Activated CD8-positive, alpha-beta T cell treated with anti-CD3 and anti-CD28 coated beads for 36 hours (primary cell): ENCODE data around the gene IRF2BP1. TPM values are rescaled to one million over a fixed set of nuclear protein-coding genes. Genes with fewer than 3 reads are reported as not detected.
A peak's percentile ranks its signal among the peaks of the same experiment; 100 is the strongest.

ENCODE experiments used
- ATAC-seq: fragments of 200-7000 bp; cut with Tn5 transposase; one replicate; pipeline ENCODE4 v1.10.0; 2021; ENCODE audit warnings: mild to moderate bottlenecking, moderate library complexity
- CTCF ChIA-PET: fragments of 350-600 bp; sonication (Branson Sonifier 250); formaldehyde crosslinking; loops from one replicate; lab custom pipeline; 2021; ENCODE audit warnings: antibody characterized with exemption; lab: Charles Lee
- POLR2A ChIA-PET: fragments of 350-600 bp; sonication (Branson Sonifier 250); formaldehyde crosslinking; loops from one replicate; lab custom pipeline; 2021; ENCODE audit warnings: antibody characterized with exemption; lab: Charles Lee
- DNase-seq: peaks from one replicate; pipeline ENCODE4 v3.0.0-alpha.2; 2020
- H3K27ac Mint-ChIP-seq: one replicate; pipeline ENCODE4 v1.8.0; 2021; ENCODE audit warnings: mild to moderate bottlenecking, mixed read lengths
- H3K27me3 Mint-ChIP-seq: one replicate; pipeline ENCODE4 v1.8.0; 2021; ENCODE audit warnings: mixed read lengths
- H3K36me3 Mint-ChIP-seq: one replicate; pipeline ENCODE4 v1.8.0; 2021; ENCODE audit warnings: low read depth, mixed read lengths
- H3K4me1 Mint-ChIP-seq: one replicate; pipeline ENCODE4 v1.8.0; 2021; ENCODE audit warnings: low read depth, mixed read lengths
- H3K4me3 Mint-ChIP-seq: one replicate; pipeline ENCODE4 v1.8.0; 2021; ENCODE audit warnings: mild to moderate bottlenecking, moderate library complexity, mixed read lengths
- H3K9me3 Mint-ChIP-seq: one replicate; pipeline ENCODE4 v1.8.0; 2021; ENCODE audit warnings: mixed read lengths
- CTCF ChIP-seq: fragments of 200-600 bp; IDR thresholded peaks from one replicate; pipeline ENCODE4 v1.8.0; 2022; ENCODE audit warnings: antibody characterized with exemption, mild to moderate bottlenecking
- intact Hi-C: fragments of 100-400 bp; cut with micrococcal nuclease; formaldehyde crosslinking; loops from one replicate; pipeline ENCODE4 v1.10.0; 2022
- total RNA-seq, 2 experiments: library from RNA; stranded (reverse); gene quantifications; one replicate each; pipeline ENCODE4 v1.2.3, GENCODE V29; 2021

IRF2BP1 gene
- total RNA-seq, 2 experiments from 2014 or later = 15.3 to 17.2 TPM

GRCh38 chr19:45882652-45883585 lies 3.0 kb downstream of the IRF2BP1 start:
- Mint-ChIP-seq H3K4me3 (peak overlapping the region; percentile 65), H3K4me1 (peaks cover 23% of the 10 kb centered on the region), H3K27me3 (peaks cover under 1% of the 10 kb centered on the region), H3K36me3 (peaks cover 6% of the 10 kb centered on the region), H3K27ac (peak overlapping the region; percentile 72), H3K9me3 (no peaks in the 10 kb centered on the region)
- intact Hi-C loops = no loop called here
- DNase-seq = peak; percentile 93
- CTCF ChIA-PET = interaction anchor here (1.0 to 10.1 kb wide), 13 partner anchors 9 to 145 kb away, joined by 3 to 100 read pairs (median 4); partner anchors contain the start of genes FOXA3, MYPOP, SIX5 and SYMPK
- peak; percentile 40 for ATAC-seq
- TF ChIP-seq CTCF = peak; percentile 99
- POLR2A ChIA-PET = interaction anchor here (1.0 to 2.5 kb wide), 4 partner anchors 11 to 66 kb away, joined by 3 to 9 read pairs (median 5); partner anchors contain the start of gene SYMPK

GRCh38 chr19:45881909-45882528 lies 3.9 kb downstream of the IRF2BP1 start:
- Mint-ChIP-seq H3K4me1 (peaks cover 29% of the 10 kb centered on the region), H3K36me3 (peaks cover 6% of the 10 kb centered on the region), H3K27ac (no peak overlapping the region), H3K4me3 (no peak overlapping the region), H3K27me3 (peaks cover 6% of the 10 kb centered on the region), H3K9me3 (no peaks in the 10 kb centered on the region)
- ChIA-PET POLR2A (interaction anchor here (0.7 to 2.5 kb wide), 4 partner anchors 10 to 114 kb away, joined by 3 to 9 read pairs (median 4); partner anchors contain the start of gene SYMPK), CTCF (interaction anchor here (1.0 to 10.1 kb wide), 10 partner anchors 10 to 146 kb away, joined by 3 to 100 read pairs (median 6); partner anchors contain the start of genes FOXA3, MYPOP and SYMPK)
- TF ChIP-seq CTCF = no peak
- DNase-seq (no peak), ATAC-seq (no peak)
- intact Hi-C loops = no loop called here

GRCh38 chr19:45881082-45881908 lies 4.6 kb downstream of the IRF2BP1 start:
- H3K36me3 Mint-ChIP-seq = peaks cover 6% of the 10 kb centered on the region
- no peak for DNase-seq
- no peak for ATAC-seq
- intact Hi-C loops = no loop called here
- peaks cover 8% of the 10 kb centered on the region for H3K27me3 Mint-ChIP-seq
- POLR2A ChIA-PET = interaction anchor here (0.7 to 2.5 kb wide), 3 partner anchors 9 to 115 kb away, joined by 3 to 9 read pairs (median 3); partner anchors contain the start of gene SYMPK
- no peak for TF ChIP-seq CTCF
- H3K27ac Mint-ChIP-seq = no peak overlapping the region
- CTCF ChIA-PET = interaction anchor here (1.0 to 10.1 kb wide), 6 partner anchors 17 to 82 kb away, joined by 3 to 100 read pairs (median 10); partner anchors contain the start of genes FOXA3, MYPOP and SYMPK
- H3K4me1 Mint-ChIP-seq = peaks cover 31% of the 10 kb centered on the region
- H3K4me3 Mint-ChIP-seq = no peak overlapping the region
- H3K9me3 Mint-ChIP-seq = no peaks in the 10 kb centered on the region

- no peak overlapping the region for H3K4me3 Mint-ChIP-seq
- peaks cover 6% of the 10 kb centered on the region for H3K36me3 Mint-ChIP-seq
- H3K27ac Mint-ChIP-seq = no peak overlapping the region
- peaks cover 33% of the 10 kb centered on the region for H3K4me1 Mint-ChIP-seq
- ATAC-seq (no peak), DNase-seq (no peak)
- intact Hi-C loops = no loop called here
- ChIA-PET CTCF (interaction anchor here (1.7 to 10.1 kb wide), 2 partner anchors 15 to 63 kb away, joined by 6 to 100 read pairs; partner anchors contain the start of genes FOXA3 and SYMPK), POLR2A (no interaction called here)
- no peaks in the 10 kb centered on the region for H3K9me3 Mint-ChIP-seq
- peaks cover 17% of the 10 kb centered on the region for H3K27me3 Mint-ChIP-seq
- TF ChIP-seq CTCF = no peak
These were observed 6.0 kb downstream of the IRF2BP1 start for GRCh38 chr19:45879971-45880370.
